ENCODE data around the gene ZSWIM3. TPM values are rescaled to one million over a fixed set of nuclear protein-coding genes. Genes with fewer than 3 reads are reported as not detected.

The ZSWIM3 gene
- total and polyA plus RNA-seq, 2 of the 13 experiments (the other 11 are each of a cell fraction or from before 2014, with no cell fraction given): 5.2 to 5.8 TPM

- TF ChIP-seq HDAC6 (IDR thresholded peaks at IDR 0.05; ENCODE audit: low read depth, low read length) (no peak), PAXIP1 (CRISPR knock-in tag; conservative IDR thresholded peaks at IDR 0.05) (no peak), EP300 (IDR thresholded peaks at IDR 0.05; ENCODE audit: low read depth in 2 of 2, low read length in 2 of 2) (no peak), EP300 (CRISPR knock-in tag; IDR thresholded peaks at IDR 0.05; ENCODE audit: borderline replicate concordance) (no peak), ZNF670 (CRISPR knock-in tag; IDR thresholded peaks at IDR 0.05; ENCODE audit: borderline replicate concordance) (no peak), ZFAT (CRISPR knock-in tag; conservative IDR thresholded peaks at IDR 0.05) (no peak), ISX (CRISPR knock-in tag; conservative IDR thresholded peaks at IDR 0.05) (no peak), NR2C2 (CRISPR knock-in tag; IDR thresholded peaks at IDR 0.05; ENCODE audit: borderline replicate concordance) (no peak), LRRFIP1 (CRISPR knock-in tag; conservative IDR thresholded peaks at IDR 0.05) (no peak), SALL1 (CRISPR knock-in tag; IDR thresholded peaks at IDR 0.05) (0 out of 2 replicates have a peak, but pooled peaks have one; percentile 9)
- TF ChIP-seq, protein P1, sequence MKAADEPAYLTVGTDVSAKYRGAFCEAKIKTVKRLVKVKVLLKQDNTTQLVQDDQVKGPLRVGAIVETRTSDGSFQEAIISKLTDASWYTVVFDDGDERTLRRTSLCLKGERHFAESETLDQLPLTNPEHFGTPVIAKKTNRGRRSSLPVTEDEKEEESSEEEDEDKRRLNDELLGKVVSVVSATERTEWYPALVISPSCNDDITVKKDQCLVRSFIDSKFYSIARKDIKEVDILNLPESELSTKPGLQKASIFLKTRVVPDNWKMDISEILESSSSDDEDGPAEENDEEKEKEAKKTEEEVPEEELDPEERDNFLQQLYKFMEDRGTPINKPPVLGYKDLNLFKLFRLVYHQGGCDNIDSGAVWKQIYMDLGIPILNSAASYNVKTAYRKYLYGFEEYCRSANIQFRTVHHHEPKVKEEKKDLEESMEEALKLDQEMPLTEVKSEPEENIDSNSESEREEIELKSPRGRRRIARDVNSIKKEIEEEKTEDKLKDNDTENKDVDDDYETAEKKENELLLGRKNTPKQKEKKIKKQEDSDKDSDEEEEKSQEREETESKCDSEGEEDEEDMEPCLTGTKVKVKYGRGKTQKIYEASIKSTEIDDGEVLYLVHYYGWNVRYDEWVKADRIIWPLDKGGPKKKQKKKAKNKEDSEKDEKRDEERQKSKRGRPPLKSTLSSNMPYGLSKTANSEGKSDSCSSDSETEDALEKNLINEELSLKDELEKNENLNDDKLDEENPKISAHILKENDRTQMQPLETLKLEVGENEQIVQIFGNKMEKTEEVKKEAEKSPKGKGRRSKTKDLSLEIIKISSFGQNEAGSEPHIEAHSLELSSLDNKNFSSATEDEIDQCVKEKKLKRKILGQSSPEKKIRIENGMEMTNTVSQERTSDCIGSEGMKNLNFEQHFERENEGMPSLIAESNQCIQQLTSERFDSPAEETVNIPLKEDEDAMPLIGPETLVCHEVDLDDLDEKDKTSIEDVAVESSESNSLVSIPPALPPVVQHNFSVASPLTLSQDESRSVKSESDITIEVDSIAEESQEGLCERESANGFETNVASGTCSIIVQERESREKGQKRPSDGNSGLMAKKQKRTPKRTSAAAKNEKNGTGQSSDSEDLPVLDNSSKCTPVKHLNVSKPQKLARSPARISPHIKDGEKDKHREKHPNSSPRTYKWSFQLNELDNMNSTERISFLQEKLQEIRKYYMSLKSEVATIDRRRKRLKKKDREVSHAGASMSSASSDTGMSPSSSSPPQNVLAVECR (CRISPR knock-in tag; IDR thresholded peaks at IDR 0.05; ENCODE audit: borderline replicate concordance): 0 out of 2 replicates have a peak, but pooled peaks have one; percentile 53
- TF ChIP-seq, protein P2, sequence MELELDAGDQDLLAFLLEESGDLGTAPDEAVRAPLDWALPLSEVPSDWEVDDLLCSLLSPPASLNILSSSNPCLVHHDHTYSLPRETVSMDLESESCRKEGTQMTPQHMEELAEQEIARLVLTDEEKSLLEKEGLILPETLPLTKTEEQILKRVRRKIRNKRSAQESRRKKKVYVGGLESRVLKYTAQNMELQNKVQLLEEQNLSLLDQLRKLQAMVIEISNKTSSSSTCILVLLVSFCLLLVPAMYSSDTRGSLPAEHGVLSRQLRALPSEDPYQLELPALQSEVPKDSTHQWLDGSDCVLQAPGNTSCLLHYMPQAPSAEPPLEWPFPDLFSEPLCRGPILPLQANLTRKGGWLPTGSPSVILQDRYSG (CRISPR knock-in tag; IDR thresholded peaks at IDR 0.05): no peak
- TF ChIP-seq, protein P3, sequence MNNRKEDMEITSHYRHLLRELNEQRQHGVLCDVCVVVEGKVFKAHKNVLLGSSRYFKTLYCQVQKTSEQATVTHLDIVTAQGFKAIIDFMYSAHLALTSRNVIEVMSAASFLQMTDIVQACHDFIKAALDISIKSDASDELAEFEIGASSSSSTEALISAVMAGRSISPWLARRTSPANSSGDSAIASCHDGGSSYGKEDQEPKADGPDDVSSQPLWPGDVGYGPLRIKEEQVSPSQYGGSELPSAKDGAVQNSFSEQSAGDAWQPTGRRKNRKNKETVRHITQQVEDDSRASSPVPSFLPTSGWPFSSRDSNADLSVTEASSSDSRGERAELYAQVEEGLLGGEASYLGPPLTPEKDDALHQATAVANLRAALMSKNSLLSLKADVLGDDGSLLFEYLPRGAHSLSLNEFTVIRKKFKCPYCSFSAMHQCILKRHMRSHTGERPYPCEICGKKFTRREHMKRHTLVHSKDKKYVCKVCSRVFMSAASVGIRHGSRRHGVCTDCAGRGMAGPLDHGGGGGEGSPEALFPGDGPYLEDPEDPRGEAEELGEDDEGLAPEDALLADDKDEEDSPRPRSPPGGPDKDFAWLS (CRISPR knock-in tag; IDR thresholded peaks at IDR 0.05; ENCODE audit: borderline replicate concordance): no peak
- TF ChIP-seq, protein P4, sequence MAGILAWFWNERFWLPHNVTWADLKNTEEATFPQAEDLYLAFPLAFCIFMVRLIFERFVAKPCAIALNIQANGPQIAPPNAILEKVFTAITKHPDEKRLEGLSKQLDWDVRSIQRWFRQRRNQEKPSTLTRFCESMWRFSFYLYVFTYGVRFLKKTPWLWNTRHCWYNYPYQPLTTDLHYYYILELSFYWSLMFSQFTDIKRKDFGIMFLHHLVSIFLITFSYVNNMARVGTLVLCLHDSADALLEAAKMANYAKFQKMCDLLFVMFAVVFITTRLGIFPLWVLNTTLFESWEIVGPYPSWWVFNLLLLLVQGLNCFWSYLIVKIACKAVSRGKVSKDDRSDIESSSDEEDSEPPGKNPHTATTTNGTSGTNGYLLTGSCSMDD (CRISPR knock-in tag; IDR thresholded peaks at IDR 0.05): no peak
Observed at GRCh38 chr20:45905505-45906079, 48.2 kb downstream of the ZSWIM3 start (continued).

All from HepG2 (cell line).